Gastrocnemius medialis (tissue), 4 donors: ENCODE data around the gene CHP2. TPM values are rescaled to one million over a fixed set of nuclear protein-coding genes. Genes with fewer than 3 reads are reported as not detected.

Experiments used
- ATAC-seq, 2 donors: fragments of 150-250 bp; one replicate each; pipeline ENCODE4 v1.9.1; 2016
- DNase-seq, 2 donors: peaks; one replicate each; pipeline ENCODE4 v3.0.0-alpha.2; 2019
- H3K27ac ChIP-seq, 4 donors: fragments of 200-600 bp; sonication (generic); 1 replicate in 1 of 4; 2 replicates in 3 of 4; pipeline ENCODE4 v1.5.1; 2016 to 2018; ENCODE audit warnings: mild to moderate bottlenecking in 2 of 4, moderate library complexity in 1 of 4
- H3K27me3 ChIP-seq, 3 donors: fragments of 200-600 bp; sonication (generic) in 2 of 3; 1 replicate in 1 of 3; 2 replicates in 2 of 3; pipeline versions ENCODE4 v1.5.1 to v1.6.0; 2016 to 2019; ENCODE audit warnings: mild to moderate bottlenecking in 1 of 3, moderate library complexity in 1 of 3
- H3K36me3 ChIP-seq, 2 donors: fragments of 200-600 bp; sonication (generic) in 1 of 2; one replicate each; pipeline ENCODE4 v1.5.1; 2017 to 2018
- H3K4me1 ChIP-seq, 2 donors: fragments of 200-600 bp; sonication (generic) in 1 of 2; one replicate each; pipeline ENCODE4 v1.5.1; 2016 to 2017; ENCODE audit warnings: mild to moderate bottlenecking in 2 of 2
- H3K4me3 ChIP-seq, 4 donors: fragments of 200-600 bp; sonication (generic) in 3 of 4; 1 replicate in 1 of 4; 2 replicates in 3 of 4; pipeline ENCODE4 v1.5.1; 2016 to 2019; ENCODE audit warnings: mild to moderate bottlenecking in 2 of 4
- H3K9me3 ChIP-seq, 3 donors: fragments of 200-600 bp; sonication (generic) in 2 of 3; 1 replicate in 1 of 3; 2 replicates in 2 of 3; pipeline ENCODE4 v1.5.1; 2016 to 2019
- POLR2A ChIP-seq, 2 donors: fragments of 450-650 bp; IDR thresholded peaks; one replicate each; pipeline ENCODE4 v1.6.1; 2017; ENCODE audit warnings: antibody characterized with exemption in 2 of 2, mild to moderate bottlenecking in 2 of 2, moderate library complexity in 2 of 2
- in situ Hi-C, 4 donors: fragments of 200-750 bp; cut with MboI; loops; one replicate each; pipeline versions ENCODE4 v1.15.0 to v1.8.0; 2017; ENCODE audit warnings: low sequenced_read_pairs in 4 of 4
- intact Hi-C: fragments of 100-400 bp; cut with DNase I; formaldehyde crosslinking; loops from one replicate; pipeline ENCODE4 v1.15.1; 2023; ENCODE audit warnings: low total_unique reads
- total RNA-seq, 4 donors: library from RNA; depleted of rRNA; stranded (reverse); fragments of >200 nt; gene quantifications; one replicate each; pipeline versions ENCODE4 v1.1.0 to v1.2.3, GENCODE V29; 2016
- TF ChIP-seq, protein P1 (sequence below), 5 experiments: fragments of 450-650 bp in 3 of 5; fragments of 200-600 bp in 2 of 5; sonication (generic) in 2 of 5; IDR thresholded peaks in 4 of 5; conservative IDR thresholded peaks in 1 of 5; 1 replicate in 4 of 5; 2 replicates in 1 of 5; pipeline ENCODE4 v1.5.1; 2016 to 2019; ENCODE audit warnings: antibody characterized with exemption in 5 of 5, mild to moderate bottlenecking in 3 of 5, moderate library complexity in 3 of 5

The CHP2 gene
- total RNA-seq, 4 donors from 2014 or later, result 0.56 TPM; not detected in 3

DNA sequence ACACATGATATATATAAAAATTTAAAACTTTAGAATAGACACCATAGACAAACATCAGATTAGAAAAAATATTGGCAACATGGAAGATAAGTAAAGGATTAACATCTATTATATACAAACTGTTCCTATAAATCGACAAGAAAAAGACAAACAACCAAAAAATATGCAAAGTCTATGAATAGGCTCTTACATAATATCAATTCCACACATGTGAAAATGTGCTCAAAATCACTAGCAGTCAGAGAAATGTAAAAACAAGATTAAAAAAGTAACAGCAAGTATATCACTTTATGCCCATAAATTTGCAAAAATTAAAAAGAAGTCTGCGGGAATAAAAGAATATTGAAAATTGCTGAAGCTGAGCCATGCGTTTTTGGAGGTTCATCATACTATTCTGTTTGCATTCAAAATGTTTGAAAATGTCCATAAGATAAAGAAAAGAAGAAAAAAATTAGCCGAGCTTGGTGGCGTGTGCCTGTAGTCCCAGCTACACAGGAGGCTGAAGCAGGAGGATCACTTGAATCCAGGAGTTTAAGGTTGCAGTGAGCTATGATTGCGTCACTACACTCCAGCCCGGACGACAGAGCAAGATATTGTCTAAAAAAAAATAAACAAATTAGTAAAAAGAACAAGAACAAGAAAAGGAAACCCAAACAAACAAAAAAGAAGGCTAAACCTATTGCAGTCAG lies 30.6 kb upstream of the CHP2 start:
- intact Hi-C loops (no loop called here), in situ Hi-C loops (no loop called here)
- no peak for DNase-seq
- H3K4me3 ChIP-seq, result no peak overlapping the region
- no peak for ATAC-seq
- no peaks in the 10 kb centered on the region for H3K4me1 ChIP-seq
- no peaks in the 10 kb centered on the region for H3K9me3 ChIP-seq
- TF ChIP-seq POLR2A (IDR thresholded peaks at IDR 0.05), result no peak
- TF ChIP-seq, protein P1, sequence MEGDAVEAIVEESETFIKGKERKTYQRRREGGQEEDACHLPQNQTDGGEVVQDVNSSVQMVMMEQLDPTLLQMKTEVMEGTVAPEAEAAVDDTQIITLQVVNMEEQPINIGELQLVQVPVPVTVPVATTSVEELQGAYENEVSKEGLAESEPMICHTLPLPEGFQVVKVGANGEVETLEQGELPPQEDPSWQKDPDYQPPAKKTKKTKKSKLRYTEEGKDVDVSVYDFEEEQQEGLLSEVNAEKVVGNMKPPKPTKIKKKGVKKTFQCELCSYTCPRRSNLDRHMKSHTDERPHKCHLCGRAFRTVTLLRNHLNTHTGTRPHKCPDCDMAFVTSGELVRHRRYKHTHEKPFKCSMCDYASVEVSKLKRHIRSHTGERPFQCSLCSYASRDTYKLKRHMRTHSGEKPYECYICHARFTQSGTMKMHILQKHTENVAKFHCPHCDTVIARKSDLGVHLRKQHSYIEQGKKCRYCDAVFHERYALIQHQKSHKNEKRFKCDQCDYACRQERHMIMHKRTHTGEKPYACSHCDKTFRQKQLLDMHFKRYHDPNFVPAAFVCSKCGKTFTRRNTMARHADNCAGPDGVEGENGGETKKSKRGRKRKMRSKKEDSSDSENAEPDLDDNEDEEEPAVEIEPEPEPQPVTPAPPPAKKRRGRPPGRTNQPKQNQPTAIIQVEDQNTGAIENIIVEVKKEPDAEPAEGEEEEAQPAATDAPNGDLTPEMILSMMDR (IDR thresholded peaks at IDR 0.05 in 4 of 5, conservative IDR thresholded peaks at IDR 0.05 in 1 of 5), result no peak
- H3K27ac ChIP-seq, result no peak overlapping the region
- no peaks in the 10 kb centered on the region for H3K27me3 ChIP-seq
- no peaks in the 10 kb centered on the region for H3K36me3 ChIP-seq

DNA sequence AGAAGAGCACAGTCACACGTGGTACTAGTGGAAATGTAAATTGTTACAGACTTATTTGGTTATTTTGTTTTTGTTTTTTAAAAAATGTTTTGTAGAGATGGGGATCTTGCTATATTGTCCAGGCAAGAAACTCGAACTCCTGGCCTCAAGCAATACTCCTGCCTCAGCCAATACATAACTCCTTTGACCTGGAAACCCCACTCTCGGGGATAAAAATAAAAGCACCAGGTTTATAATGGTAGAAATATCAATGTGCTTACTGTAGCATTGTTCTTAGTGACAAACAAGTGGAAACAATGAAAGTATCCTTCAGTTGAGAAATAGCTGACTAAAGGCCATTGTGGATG lies 30.1 kb upstream of the CHP2 start:
- H3K27ac ChIP-seq, result no peak overlapping the region
- DNase-seq (no peak), ATAC-seq (no peak)
- TF ChIP-seq, protein P1 (IDR thresholded peaks at IDR 0.05 in 4 of 5, conservative IDR thresholded peaks at IDR 0.05 in 1 of 5), result no peak
- no peak for TF ChIP-seq POLR2A (IDR thresholded peaks at IDR 0.05)
- no peaks in the 10 kb centered on the region for H3K36me3 ChIP-seq
- H3K27me3 ChIP-seq, result no peaks in the 10 kb centered on the region
- in situ Hi-C loops (no loop called here), intact Hi-C loops (no loop called here)
- H3K4me3 ChIP-seq, result no peak overlapping the region
- no peaks in the 10 kb centered on the region for H3K9me3 ChIP-seq
- H3K4me1 ChIP-seq, result no peaks in the 10 kb centered on the region

DNA sequence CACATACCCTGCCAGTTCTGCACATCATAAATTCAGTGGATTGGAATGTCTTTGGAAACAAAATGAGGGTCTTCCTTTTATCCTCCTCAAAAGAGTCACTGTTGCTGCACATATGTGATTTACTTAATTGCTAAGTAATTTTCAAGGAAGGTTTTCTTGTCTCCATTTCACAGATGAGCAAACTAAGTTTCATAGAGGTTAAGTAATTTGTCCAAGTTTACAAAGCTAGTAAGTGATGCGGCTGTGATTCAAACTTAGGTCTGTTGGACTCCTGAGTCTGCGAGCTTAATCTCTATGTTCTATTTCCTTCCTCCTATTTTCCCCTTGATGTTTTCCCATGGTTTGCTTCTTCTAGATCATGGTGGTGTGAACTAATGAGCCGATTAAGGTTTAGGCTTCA lies 28.1 kb upstream of the CHP2 start:
- no peak for DNase-seq
- H3K27me3 ChIP-seq, result no peaks in the 10 kb centered on the region
- no peaks in the 10 kb centered on the region for H3K4me1 ChIP-seq
- no peak overlapping the region for H3K4me3 ChIP-seq
- no peak for TF ChIP-seq POLR2A (IDR thresholded peaks at IDR 0.05)
- TF ChIP-seq, protein P1 (IDR thresholded peaks at IDR 0.05 in 4 of 5, conservative IDR thresholded peaks at IDR 0.05 in 1 of 5), result no peak
- in situ Hi-C loops (no loop called here), intact Hi-C loops (no loop called here)
- no peaks in the 10 kb centered on the region for H3K36me3 ChIP-seq
- no peaks in the 10 kb centered on the region for H3K9me3 ChIP-seq
- no peak for ATAC-seq
- H3K27ac ChIP-seq, result no peak overlapping the region

DNA sequence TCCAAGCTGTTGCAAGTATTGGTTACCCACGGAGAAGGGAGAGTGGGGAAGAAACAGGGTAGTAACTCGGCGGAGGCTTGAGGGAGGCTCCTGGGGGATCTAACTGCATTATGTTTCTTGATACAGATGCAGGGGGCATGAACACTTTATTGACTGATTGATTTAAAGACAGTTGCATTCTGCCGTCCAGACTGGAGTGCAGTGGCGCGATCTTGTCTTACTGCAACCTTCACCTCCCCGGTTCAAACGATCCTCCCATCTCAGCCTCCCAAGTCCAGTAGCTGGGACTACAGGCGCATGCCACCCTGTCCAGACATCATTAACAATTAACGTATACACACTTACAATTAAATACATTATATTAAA lies 26.7 kb upstream of the CHP2 start:
- no peaks in the 10 kb centered on the region for H3K4me1 ChIP-seq
- ATAC-seq (no peak), DNase-seq (no peak)
- H3K27ac ChIP-seq, result no peak overlapping the region
- no peak for TF ChIP-seq POLR2A (IDR thresholded peaks at IDR 0.05)
- TF ChIP-seq, protein P1 (IDR thresholded peaks at IDR 0.05 in 4 of 5, conservative IDR thresholded peaks at IDR 0.05 in 1 of 5), result no peak
- no peak overlapping the region for H3K4me3 ChIP-seq
- in situ Hi-C loops (no loop called here), intact Hi-C loops (no loop called here)
- no peaks in the 10 kb centered on the region for H3K27me3 ChIP-seq
- no peaks in the 10 kb centered on the region for H3K36me3 ChIP-seq
- no peaks in the 10 kb centered on the region for H3K9me3 ChIP-seq
